HepG2 (cell line): ENCODE results near the gene ATP13A2.

Experiments used
- CREB3 ChIP-seq: sonication (generic); formaldehyde crosslinking; IDR thresholded peaks from 2 replicates; pipeline ENCODE4 v1.5.0; 2020; ENCODE audit warnings: missing genetic modification reagents
- CTCF ChIP-seq: sonication (generic); formaldehyde crosslinking; IDR thresholded peaks from 2 replicates; pipeline ENCODE4 v1.5.0; 2020; ENCODE audit warnings: mild to moderate bottlenecking, missing genetic modification reagents, moderate library complexity
- JDP2 ChIP-seq: sonication (generic); formaldehyde crosslinking; IDR thresholded peaks from 2 replicates; pipeline ENCODE4 v1.8.1; 2022; ENCODE audit warnings: missing genetic modification reagents, borderline replicate concordance
- KDM5A ChIP-seq: fragments of 200-600 bp; sonication (generic); IDR thresholded peaks from 2 replicates; pipeline ENCODE4 v1.7.0; 2018; ENCODE audit warnings: antibody characterized with exemption, mild to moderate bottlenecking, low read length, borderline replicate concordance
- MZF1 ChIP-seq: sonication (generic); formaldehyde crosslinking; IDR thresholded peaks from 2 replicates; pipeline ENCODE4 v1.8.1; 2023; ENCODE audit warnings: mild to moderate bottlenecking, missing genetic modification reagents, borderline replicate concordance
- NR2F2 ChIP-seq: IDR thresholded peaks from 2 replicates; pipeline ENCODE4 v1.6.1; 2012; ENCODE audit warnings: low read depth, inconsistent platforms, borderline replicate concordance
- TOE1 ChIP-seq: sonication (generic); formaldehyde crosslinking; IDR thresholded peaks from 2 replicates; pipeline ENCODE4 v1.4.0; 2020; ENCODE audit warnings: mild to moderate bottlenecking, missing genetic modification reagents
- ZSCAN29 ChIP-seq: sonication (generic); formaldehyde crosslinking; conservative IDR thresholded peaks from 2 replicates; pipeline ENCODE4 v1.4.0; 2020; ENCODE audit warnings: mild to moderate bottlenecking, missing genetic modification reagents

DNA sequence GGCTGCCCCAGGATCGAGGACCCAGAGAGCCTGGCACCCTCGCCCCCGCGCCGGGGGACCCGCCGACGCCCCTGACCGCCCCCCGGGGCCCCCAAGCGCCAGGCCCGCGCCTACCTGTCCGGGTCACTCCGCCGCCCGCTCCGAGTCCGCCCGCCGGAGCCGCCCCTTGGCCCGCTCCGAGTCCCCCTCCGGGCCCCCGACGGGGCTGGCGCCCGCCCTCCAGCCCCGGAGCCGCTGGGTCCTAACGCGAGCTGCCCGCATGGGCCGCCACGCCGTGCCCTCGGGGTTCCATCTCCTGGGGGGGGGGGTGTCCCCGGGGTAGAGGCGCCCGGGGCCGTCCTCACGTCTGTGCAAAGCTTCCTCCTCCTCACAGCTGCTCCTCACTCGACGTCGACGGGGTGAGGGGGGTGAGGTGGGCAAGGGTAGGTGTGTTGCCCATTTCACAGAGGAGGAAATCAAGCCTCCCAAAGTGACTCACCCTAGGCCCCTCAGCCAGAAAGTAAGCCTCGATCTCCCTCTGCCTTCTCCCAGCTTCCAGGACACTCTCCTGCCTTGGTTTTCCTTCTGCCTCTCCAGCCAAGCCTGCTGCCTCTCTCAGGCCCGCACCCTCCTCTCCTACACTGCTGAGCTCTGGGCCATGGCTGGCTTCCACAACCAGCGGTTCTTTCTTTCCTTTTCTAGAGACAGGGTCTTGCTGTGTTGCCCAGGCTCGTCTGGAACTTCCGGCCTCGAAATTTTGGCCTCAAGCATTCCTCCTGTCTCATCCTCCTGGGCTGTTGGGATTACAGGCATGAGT lies 31.1 kb downstream of the ATP13A2 start, which contains the start of gene MFAP2:
- TF ChIP-seq ZSCAN29: no peak
- no peak for TF ChIP-seq MZF1 (CRISPR knock-in tag)
- no peak for TF ChIP-seq TOE1 (CRISPR knock-in tag)
- no peak for TF ChIP-seq NR2F2
- TF ChIP-seq JDP2 (CRISPR knock-in tag): no peak
- TF ChIP-seq CREB3 (CRISPR knock-in tag): no peak
- no peak for TF ChIP-seq CTCF (CRISPR knock-in tag)
- TF ChIP-seq KDM5A: no peak
